Prostate gland (tissue), 2 donors: Measurements from ENCODE around the gene PTH. TPM values are rescaled to one million over a fixed set of nuclear protein-coding genes. Genes with fewer than 3 reads are reported as not detected.
A peak's percentile ranks its signal among the peaks of the same experiment; 100 is the strongest.

Experiments used
- DNase-seq: peaks from one replicate; pipeline ENCODE4 v3.0.0-alpha.2; 2019; ENCODE audit warnings: low spot score
- H3K27ac ChIP-seq, 2 donors: fragments of 200-600 bp; sonication (generic); 2 replicates each; pipeline ENCODE4 v1.5.1; 2017 to 2019
- H3K27me3 ChIP-seq: fragments of 200-600 bp; sonication (generic); replicated peaks from 2 replicates; pipeline ENCODE4 v1.5.1; 2019; ENCODE audit not compliant: insufficient read depth
- H3K36me3 ChIP-seq, 2 donors: fragments of 200-600 bp; sonication (generic); 1 replicate in 1 of 2; 2 replicates in 1 of 2; pipeline versions ENCODE4 v1.5.1 to v1.8.1; 2017 to 2019
- H3K4me1 ChIP-seq: fragments of 200-600 bp; sonication (generic); replicated peaks from 2 replicates; pipeline ENCODE4 v1.5.1; 2019
- H3K4me3 ChIP-seq, 2 donors: fragments of 200-600 bp; sonication (generic); 2 replicates each; pipeline ENCODE4 v1.5.1; 2017 to 2019
- H3K9me3 ChIP-seq: fragments of 200-600 bp; sonication (generic); 2 replicates; pipeline ENCODE4 v1.5.1; 2017
- CTCF ChIP-seq, 4 experiments: fragments of 200-600 bp in 2 of 4; fragments of 450-650 bp in 2 of 4; sonication (generic) in 2 of 4; IDR thresholded peaks; 1 replicate in 3 of 4; 2 replicates in 1 of 4; pipeline ENCODE4 v1.5.1; 2016 to 2019; ENCODE audit warnings: antibody characterized with exemption in 4 of 4, mild to moderate bottlenecking in 2 of 4, moderate library complexity in 2 of 4
- POLR2A ChIP-seq: fragments of 450-650 bp; IDR thresholded peaks from one replicate; pipeline ENCODE4 v1.6.1; 2016; ENCODE audit warnings: antibody characterized with exemption, mild to moderate bottlenecking
- POLR2AphosphoS5 ChIP-seq: sonication (generic); formaldehyde crosslinking; IDR thresholded peaks from one replicate; pipeline ENCODE4 v1.6.1; 2017; ENCODE audit warnings: antibody characterized with exemption
- WGBS: methylation state at CpG from one replicate; pipeline ENCODE4 v1.1.5; 2018; 5-methylcytosine and 5-hydroxymethylcytosine counted together
- intact Hi-C: fragments of 100-400 bp; cut with DNase I; formaldehyde crosslinking; loops from one replicate; pipeline ENCODE4 v1.14.2; 2022
- total RNA-seq, 2 donors: library from RNA; depleted of rRNA; stranded (reverse); fragments of >200 nt; gene quantifications; one replicate each; pipeline ENCODE4 v1.1.0, GENCODE V29; 2016

Gene PTH
- total RNA-seq, 2 donors from 2014 or later, result not detected

- H3K36me3 ChIP-seq, result no peaks in the 10 kb centered on the region
- no peak for DNase-seq
- 85% methylated on average over 9 of the region's 9 CpGs for WGBS
- no peak for TF ChIP-seq CTCF (IDR thresholded peaks at IDR 0.05)
- TF ChIP-seq POLR2AphosphoS5, result peak; percentile 3
- TF ChIP-seq POLR2A, result no peak
- H3K4me1 ChIP-seq, result no peaks in the 10 kb centered on the region
- intact Hi-C loops, result no loop called here
- no peaks in the 10 kb centered on the region for H3K9me3 ChIP-seq
- H3K27me3 ChIP-seq, result no peaks in the 10 kb centered on the region
- no peak overlapping the region for H3K4me3 ChIP-seq
- peak overlapping the region in 1 of 2 donors; percentile 27 for H3K27ac ChIP-seq
Observed at GRCh38 chr11:13480198-13480597, 15.6 kb downstream of the PTH start.

GRCh38 chr11:13479688-13480087, 16.1 kb downstream of the PTH start:
- no peak overlapping the region for H3K27ac ChIP-seq
- H3K36me3 ChIP-seq, result no peaks in the 10 kb centered on the region
- no peak for DNase-seq
- no peak overlapping the region for H3K4me3 ChIP-seq
- H3K9me3 ChIP-seq, result no peaks in the 10 kb centered on the region
- no peaks in the 10 kb centered on the region for H3K4me1 ChIP-seq
- 96% methylated on average over 3 of the region's 3 CpGs for WGBS
- no peaks in the 10 kb centered on the region for H3K27me3 ChIP-seq
- intact Hi-C loops, result no loop called here
- TF ChIP-seq CTCF (IDR thresholded peaks at IDR 0.05) (no peak), POLR2A (no peak), POLR2AphosphoS5 (no peak)

- no peak overlapping the region for H3K4me3 ChIP-seq
- no peak for DNase-seq
- H3K27ac ChIP-seq, result no peak overlapping the region
- TF ChIP-seq POLR2AphosphoS5, result no peak
- TF ChIP-seq POLR2A, result no peak
- no peak for TF ChIP-seq CTCF (IDR thresholded peaks at IDR 0.05)
- intact Hi-C loops, result no loop called here
- H3K9me3 ChIP-seq, result no peaks in the 10 kb centered on the region
- 73% methylated on average over 3 of the region's 3 CpGs for WGBS
- no peaks in the 10 kb centered on the region for H3K4me1 ChIP-seq
- no peaks in the 10 kb centered on the region for H3K36me3 ChIP-seq
- H3K27me3 ChIP-seq, result no peaks in the 10 kb centered on the region
Observed at GRCh38 chr11:13475091-13475490, 20.7 kb downstream of the PTH start.

GRCh38 chr11:13473013-13473722, 22.6 kb downstream of the PTH start:
- H3K9me3 ChIP-seq, result no peaks in the 10 kb centered on the region
- H3K4me1 ChIP-seq, result no peaks in the 10 kb centered on the region
- H3K27me3 ChIP-seq, result no peaks in the 10 kb centered on the region
- intact Hi-C loops, result no loop called here
- TF ChIP-seq POLR2AphosphoS5, result no peak
- TF ChIP-seq POLR2A, result no peak
- H3K27ac ChIP-seq, result no peak overlapping the region
- DNase-seq, result no peak
- H3K36me3 ChIP-seq, result no peaks in the 10 kb centered on the region
- WGBS, result 62% methylated on average over 3 of the region's 3 CpGs
- H3K4me3 ChIP-seq, result no peak overlapping the region

GRCh38 chr11:13468750-13469149, 27.0 kb downstream of the PTH start:
- H3K9me3 ChIP-seq, result no peaks in the 10 kb centered on the region
- intact Hi-C loops, result loop anchor here (10.0 kb wide), 2 partner anchors 84 to 254 kb away; no protein-coding TSS in a partner anchor
- DNase-seq, result no peak
- H3K4me1 ChIP-seq, result no peaks in the 10 kb centered on the region
- H3K4me3 ChIP-seq, result no peak overlapping the region
- 26% methylated on average over 5 of the region's 5 CpGs for whole genome bisulfite sequencing
- H3K27ac ChIP-seq, result no peak overlapping the region
- H3K27me3 ChIP-seq, result no peaks in the 10 kb centered on the region
- no peak for TF ChIP-seq CTCF (IDR thresholded peaks at IDR 0.05)
- TF ChIP-seq POLR2A, result no peak
- TF ChIP-seq POLR2AphosphoS5, result no peak
- no peaks in the 10 kb centered on the region for H3K36me3 ChIP-seq
